ENCODE measurements around the gene SNN. TPM values are rescaled to one million over a fixed set of nuclear protein-coding genes. Genes with fewer than 3 reads are reported as not detected.

SNN gene
- 23.6 TPM for total RNA-seq

DNA sequence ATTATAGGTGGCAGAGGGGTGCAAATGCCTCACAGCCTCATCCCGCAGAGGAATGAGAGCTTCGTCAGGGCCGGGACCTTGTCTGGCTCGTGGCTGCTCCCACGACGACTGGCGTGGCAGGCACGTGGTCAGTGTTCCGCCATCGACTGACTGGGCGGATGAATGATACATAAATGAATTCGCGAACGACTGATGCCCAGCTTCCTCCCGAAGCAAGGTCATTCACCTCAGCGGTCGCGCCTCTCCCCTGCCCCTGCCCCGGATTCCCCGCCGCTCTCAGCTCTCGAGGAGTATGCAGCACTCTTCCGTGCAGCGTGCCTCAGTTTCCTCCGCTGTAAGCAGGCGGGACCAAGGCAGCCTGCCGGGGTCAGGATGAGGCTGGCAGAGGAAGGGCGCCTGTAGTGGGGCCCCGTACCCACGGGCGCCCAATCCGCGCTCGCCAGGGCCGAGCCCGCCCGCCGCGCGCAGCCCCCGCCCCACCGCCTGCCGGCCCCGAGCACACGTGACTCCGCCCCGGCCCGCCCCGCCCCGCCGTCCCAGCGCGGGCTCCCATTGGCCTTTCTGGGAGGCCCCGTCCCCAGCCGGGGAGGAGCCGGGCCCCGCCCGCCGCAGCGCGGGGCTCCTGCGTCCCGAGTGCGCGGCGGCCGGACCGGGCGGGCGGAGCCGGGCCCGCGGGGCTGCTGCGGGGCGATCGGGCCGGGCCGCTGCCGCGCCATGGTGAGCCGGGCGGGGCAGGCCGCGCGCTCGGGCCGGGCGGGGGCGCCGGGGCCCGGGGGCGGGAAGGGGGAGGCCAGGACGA lies at the start of gene SNN:
SNN (plus strand) TSS at position 632 of the 799 bp plus-strand sequence. CDS start 7,605 bp downstream, outside the sequence.
- peak; percentile 89 for DNase-seq (ENCODE audit: low spot score)

DNA sequence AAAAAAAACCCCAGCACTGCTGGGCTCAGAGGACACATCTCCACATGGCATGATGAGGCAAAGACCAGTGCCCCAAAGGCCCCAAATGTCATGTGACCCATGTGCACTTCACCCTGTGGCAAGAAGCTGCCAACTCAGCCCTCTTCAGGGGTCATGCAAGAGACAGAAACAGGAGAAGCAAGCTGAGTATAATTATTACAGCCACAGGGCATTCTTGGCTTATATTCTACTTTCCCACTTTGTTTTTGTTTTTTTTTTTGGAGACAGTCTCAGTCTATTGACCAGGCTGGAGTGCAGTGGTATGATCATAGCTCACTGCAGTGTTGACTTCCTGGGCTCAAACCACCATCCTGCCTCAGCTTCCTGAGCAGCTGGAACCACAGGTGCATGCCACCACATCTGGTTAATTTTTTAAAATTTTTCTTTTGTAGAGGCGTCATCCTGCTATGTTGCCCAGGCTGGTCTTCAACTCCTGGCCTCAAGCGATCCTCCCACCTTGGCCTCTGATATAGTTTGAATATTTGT lies 48.9 kb upstream of the SNN start:
- no peak for DNase-seq (ENCODE audit: low spot score)

DNA sequence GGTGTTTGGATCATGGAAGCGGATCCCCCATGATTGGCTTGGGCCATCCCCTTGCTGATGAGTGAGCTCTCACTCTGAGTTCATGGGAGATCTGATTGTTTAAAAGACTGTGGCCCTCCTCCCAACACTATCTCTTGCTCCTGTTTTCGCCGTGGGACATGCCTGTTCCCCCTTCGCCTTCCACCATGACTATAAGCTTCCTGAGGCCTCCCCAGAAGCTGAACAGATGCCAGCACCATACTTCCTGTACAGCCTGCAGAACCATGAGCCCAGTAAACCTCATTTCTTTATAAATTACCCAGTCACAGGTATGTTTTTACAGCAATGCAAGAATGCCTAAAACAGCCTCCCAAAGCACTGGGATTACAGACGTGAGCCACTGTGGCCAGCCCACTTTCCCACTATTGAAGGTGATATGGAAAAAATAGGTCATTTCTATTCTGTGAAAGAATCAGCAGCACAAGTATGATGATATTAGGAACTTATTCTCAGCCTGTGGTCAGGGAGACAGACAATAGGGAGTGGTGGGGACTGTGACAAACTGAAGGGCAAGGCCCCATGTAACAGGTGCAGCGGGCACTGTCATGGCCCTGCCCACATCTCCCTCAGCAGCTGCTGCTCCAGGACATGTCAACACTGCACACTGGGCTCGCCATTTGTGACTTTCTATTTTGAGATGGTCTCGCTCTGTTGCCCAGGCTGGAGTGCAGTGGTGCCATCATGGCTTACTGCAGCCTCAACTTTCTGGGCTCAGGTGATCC lies 47.8 kb upstream of the SNN start:
- DNase-seq (ENCODE audit: low spot score), result no peak

DNA sequence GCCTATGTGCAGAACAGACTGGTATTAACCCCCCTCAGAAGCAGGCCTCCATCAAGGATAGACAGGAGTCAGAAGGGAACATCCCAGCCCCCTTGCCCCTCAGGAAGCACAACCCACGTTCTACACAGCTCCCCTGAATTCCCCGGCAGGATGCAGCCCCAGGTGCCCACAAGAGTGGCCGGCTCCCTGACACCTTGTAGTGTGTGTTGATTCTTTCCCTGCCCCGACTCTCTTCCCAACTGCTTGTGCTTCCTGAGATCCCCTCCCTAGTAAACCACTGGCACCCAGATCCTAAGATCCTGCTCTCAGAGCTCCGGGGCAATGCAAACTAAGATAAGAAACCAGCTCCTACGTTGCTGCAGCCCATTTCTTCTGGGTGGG lies 46.7 kb upstream of the SNN start:
- DNase-seq (ENCODE audit: low spot score), result no peak

DNA sequence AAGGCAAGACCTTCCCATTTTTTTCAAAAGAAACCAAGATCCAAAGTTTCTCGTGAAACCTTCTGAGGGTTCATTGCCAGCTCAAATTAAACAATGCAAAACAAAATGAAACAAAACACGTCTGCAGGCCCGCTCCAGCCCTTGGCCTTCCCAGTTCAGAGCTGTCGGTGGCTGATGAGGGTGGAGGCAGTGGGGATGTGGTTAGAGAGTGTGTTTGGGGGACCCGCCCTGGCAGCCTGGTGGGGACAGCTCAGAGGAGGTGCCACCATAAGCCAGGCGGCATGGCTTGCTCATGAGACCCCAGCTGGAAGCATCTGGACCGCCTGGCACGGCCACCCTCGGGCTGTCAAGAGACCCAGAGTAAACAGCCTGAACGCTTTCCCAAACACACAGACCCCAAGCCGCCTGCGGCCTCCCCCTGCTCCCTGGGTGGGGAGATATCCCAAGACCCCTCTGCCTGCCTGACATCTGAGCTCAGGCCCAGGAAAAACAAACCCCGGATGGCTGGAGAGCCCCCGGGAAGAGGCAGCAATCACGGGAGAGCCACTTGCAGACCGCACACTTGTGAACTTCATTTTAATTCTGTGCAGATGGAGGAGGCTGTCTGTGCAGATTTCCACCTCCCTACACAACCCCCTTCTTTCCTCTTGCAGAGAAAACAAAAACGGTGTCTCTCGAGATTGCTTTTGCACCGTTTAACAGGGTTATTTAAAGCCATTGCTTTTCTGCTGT lies 46.2 kb upstream of the SNN start:
- DNase-seq (ENCODE audit: low spot score), result no peak

DNA sequence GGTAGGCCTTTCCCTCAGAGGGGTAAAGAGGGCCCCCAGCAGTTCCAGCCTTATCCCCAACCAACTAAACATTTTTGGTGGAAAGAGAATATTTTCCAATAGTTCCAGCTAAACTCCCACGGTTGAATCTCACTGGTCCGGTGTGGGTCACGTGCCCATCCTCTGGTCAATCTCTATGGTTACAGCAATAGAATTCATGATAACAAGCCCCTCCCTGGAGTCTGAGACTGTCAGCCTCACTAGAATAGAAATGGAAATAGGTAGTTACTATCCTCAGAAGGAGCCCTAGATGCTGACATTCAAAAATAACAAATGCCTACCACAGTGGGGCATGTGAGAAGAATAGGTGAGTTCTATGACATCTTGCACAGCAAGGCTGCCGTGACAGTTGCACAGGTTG lies 44.0 kb upstream of the SNN start:
- DNase-seq (ENCODE audit: low spot score), result no peak

DNA sequence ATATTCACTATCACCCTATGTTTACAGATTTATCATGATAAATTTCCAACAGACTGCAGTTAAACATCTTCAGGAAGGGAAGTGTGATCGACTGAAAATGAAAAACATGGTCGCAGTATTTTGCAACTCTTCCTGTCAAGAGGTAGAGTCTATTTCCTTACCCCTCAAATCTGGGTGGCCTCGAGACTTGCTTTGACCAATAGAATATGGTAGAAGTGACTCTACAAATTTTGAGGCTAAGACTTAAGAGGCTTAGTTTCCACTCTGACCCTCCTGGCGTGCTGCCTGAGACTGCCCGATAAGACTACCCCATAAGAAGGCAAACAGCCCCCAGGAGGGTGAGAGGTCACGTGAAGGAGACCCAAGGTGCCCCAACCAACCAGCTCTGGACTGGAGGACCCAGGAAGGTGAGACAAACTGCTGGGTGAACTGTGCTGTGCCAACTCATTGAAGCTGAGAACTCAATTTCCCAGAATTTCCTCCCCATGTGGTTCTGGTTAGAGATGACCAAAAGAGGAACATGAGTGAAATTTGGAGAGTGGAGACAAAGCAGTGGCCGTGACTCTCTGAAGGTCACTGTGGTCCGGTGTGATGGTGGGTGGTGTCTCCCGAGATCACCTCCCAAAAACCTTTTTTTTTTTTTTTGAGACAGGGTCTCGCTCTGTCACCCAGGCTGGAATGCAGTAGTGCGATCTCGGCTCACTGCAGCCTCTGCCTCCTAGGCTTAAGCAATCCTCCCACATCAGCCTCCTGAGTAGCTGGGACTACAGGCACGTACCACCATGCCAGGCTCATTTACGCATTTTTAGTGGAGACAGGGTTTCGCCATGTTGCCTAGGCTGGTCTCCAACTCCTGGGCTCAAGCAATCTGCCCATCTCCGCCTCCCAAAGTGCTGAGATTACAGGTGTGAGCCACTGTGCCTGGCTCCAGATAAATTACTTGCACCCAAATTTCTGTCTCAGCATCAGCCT lies 43.3 kb upstream of the SNN start:
- no peak for DNase-seq (ENCODE audit: low spot score)

DNA sequence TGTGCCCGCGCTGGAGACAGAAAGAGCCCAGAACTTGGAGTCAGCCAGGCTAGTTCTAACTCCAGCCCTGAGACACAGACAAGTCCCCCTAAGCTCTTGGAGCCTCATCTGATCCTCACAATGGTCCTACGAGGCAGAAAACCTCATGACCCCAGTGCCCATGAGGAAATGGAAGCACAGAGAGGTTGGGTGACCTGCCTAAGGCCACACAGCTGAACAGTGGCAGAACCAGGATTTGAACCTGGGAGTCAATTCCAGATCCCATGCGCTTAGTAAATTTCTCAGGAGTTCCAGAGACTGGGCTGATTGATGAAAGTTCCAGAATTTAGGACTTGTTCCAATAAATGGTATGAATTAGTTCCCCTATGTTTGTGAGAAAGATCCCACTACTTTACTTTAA lies 42.5 kb upstream of the SNN start:
- no peak for DNase-seq (ENCODE audit: low spot score)

DNA sequence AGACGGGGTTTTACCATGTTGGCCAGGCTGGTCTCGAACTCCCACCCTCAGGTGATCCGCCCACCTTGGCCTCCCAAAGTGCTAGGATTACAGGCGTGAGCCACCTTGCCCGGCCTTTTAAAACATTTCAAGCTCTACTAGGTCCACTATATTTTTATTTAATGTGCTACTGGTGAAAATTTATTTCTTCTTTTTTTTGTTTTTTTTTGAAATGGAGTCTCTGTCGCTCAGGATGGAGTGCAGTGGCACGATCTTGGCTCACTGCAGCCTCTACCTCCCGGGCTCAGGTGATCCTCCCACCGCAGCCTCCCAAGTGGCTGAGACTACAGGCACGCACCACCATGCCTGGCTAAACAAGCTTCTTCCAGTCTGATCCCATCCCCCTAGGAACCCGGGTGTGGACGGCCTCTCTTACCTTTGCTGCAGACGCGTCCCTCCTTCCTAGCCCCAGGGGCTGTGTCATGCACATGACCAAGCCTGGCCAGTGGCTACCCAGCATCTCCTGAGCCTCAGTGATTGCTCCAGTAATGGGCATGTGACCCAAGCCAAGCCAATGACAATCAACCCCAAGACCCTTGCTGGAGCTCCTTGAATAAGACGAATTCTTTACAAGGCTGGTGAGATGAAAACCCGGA lies 41.5 kb upstream of the SNN start:
- no peak for DNase-seq (ENCODE audit: low spot score)

DNA sequence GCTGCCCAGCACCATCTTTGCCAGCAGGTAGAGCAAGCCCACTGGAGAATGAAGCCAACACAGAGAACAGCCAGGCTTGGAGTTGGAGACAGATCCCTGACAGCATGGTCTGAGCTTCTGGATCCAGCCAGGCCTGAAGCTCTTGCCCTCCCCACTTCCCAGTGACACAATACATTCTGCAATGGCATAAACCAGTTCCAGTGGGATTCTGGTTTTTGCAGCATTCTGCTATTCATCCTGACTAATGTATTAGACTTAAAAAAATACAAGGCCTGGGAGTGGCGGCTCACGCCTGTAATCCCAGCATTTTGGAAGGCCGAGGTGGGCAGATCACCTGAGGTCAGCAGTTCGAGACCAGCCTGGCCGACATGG lies 41.0 kb upstream of the SNN start:
- DNase-seq (ENCODE audit: low spot score), result no peak

DNA sequence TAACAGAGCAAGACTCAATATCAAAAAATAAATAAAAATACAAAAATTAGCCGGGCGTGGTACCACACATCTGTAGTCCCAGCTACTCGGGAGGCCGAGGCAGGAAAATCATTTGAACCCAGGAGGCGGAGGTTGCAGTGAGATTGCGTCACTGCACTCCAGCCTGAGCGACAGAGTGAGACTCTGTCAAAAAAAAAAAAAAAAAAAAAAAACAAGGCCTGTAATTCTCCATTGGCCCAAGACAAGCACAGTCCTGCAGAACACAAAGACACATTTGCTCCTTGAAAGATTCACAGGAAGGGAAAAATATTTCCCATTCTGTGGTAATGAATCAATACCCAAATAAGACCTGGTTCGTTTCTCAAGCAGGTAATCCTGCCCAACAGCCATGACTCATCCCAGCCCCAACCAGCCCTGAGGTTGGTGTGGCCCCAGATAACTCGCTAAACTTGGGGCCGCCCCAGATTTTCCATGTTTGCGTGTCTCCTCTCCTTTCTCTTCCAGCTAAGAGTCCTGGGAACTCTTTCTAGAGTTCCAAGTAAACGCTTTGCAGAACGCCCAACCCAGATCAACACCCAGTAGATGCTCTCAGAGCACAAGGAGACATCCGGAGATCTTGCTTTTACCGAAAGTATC lies 40.3 kb upstream of the SNN start:
- peak; percentile 73 for DNase-seq (ENCODE audit: low spot score)

DNA sequence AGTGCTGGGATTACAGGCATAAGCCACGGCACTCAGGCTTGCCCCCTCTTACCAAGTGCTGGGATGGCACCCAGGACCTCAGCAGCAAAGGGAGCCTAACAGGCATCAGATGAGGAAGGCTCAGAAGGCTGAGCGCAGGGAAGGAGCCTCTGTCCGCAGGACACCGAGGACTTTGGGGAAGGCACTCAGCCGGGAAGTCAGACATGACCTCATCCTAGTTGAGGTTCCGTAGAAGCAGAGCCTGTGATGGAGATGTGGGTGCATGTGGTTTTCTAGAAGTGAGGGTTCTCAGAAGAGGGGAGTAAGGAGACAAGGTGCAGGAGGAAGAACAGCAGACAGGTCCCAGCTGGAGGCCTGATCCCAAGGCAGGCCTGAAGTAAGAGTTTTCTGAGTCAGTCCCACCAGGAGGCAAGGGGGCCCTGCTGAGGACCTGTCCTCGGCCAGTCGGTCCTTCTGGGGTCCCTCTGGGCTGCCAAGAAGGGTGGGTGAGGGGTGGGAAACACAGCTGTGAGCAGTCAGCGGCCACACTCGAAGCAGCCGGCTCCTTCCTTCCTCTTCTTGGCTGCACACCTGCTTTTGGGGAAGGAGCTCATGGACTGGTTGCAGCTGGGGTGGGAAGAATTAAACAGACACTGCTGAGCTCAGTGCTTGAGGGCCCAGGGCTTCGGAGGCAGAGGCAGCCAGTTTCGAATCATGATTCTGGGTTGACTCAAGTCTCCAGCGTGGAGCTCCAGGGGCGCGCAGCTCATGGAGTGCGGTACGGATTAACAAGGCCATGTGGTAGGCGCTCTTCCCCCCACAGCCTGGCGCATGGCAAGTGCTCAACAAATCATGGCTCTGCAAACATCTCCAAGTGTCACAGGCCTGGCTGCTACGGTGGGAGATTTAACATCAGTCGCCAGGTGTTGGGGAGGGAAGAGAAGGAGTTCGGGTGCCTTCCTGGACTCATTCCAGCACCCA lies 38.9 kb upstream of the SNN start:
- no peak for DNase-seq (ENCODE audit: low spot score)

DNA sequence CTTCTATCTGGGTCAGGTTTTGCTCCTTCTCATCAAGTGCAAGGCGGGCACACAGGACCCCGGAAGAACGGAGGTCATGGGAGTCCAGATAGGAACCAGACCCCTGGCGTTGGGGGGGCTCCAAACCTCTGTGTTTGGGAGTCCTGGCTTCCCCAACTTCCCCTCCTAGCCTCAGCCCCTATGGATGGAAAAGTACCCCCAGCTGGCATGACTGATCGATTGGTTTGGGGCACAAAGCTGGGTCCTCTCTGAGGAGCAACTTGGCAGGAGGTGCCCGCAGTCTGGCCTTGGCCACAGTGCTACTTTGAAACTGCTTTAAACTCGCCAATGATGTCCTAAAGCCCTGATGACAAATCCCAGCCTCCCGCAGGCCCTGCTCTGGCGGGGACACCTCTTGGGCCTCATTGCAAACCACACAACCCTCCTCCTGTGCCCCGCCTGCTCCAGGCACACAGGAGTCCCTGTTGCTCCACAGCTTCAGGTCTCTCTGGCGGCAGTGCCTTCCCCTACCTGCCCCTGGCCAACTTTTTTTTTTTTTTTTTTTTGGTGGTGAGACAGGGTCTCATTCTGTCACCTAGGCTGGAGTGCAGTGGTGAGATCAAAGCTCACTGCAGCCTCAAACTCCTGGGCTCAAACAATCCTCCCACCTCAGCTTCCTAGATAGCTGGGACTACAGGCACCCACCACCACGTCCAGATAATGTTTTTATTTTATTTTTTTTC lies 38.0 kb upstream of the SNN start:
- no peak for DNase-seq (ENCODE audit: low spot score)

DNA sequence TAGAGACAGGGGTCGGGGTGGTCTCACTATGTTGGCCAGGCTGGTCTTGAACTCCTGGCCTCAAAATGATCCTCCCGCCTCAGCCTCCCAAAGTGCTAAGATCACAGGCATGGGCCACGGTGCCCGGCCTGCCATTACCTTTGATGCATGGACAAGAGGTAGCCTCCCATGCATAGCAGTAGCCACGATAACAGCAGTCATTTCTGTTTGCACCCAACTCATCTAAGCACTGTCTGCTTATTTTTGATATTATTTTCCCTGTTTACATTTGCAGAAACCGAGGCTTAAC lies 37.5 kb upstream of the SNN start:
- no peak for DNase-seq (ENCODE audit: low spot score)

DNA sequence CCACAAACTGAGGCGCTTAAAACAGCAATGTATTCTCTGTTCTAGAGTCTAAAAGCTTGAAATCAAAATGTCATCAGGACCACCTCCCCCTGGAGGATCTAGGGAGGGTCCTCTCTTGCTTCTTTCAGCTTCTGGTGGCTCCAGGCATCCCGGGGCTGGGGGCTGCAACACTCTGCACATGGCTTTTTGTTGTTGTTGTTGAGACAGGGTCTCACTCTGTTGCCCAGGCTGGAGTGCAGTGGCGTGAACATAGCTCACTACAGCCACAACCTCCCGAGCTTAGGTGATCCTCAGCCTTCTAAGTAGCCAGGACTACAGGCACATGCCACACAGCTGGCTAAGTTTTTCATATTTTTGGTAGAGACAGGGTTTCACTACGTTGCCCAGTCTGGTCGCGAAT lies 37.0 kb upstream of the SNN start:
- no peak for DNase-seq (ENCODE audit: low spot score)

DNA sequence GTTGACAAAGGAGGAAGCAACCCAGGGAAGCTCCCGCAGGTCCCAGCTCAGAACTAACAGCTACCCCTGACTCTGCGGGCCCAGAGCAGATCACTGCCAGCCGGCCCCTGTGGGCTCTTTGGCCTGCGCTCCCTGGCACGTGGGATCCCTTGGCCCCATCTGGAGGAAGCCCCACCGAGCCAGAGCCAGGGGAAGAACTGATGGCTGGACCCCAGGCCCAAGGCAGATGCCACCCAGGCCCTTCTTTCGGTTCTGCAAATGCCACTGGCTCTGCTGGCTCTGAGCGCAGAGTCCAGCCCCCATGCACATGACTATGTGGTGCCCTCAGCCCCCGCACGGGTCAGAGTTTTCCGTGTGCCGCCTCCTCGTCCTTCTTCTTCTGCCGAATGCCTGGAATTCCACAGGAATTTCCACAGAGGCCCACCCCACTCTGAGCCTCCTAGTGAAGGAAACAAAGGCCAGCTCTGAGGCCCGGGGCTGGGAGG lies 35.8 kb upstream of the SNN start:
- DNase-seq (ENCODE audit: low spot score), result peak; percentile 73

DNA sequence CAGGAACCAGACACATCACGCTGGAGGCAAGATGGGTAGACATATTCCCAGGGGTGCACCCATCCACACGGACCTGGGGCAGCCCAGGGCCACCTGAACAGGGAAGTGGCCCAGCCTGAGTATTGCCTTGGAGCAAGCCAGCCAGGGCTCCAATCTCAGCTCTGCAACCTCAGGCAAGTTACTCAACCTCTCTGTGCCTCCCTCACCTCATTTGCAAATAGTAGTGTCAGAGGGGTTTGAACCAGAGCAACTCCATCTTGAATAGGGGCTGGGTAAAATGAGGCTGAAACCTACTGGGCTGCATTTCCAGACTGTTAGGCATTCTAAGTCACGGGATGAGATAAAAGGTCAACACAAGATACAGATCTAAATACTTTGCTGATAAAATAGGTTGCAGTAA lies 35.1 kb upstream of the SNN start:
- DNase-seq (ENCODE audit: low spot score), result no peak

DNA sequence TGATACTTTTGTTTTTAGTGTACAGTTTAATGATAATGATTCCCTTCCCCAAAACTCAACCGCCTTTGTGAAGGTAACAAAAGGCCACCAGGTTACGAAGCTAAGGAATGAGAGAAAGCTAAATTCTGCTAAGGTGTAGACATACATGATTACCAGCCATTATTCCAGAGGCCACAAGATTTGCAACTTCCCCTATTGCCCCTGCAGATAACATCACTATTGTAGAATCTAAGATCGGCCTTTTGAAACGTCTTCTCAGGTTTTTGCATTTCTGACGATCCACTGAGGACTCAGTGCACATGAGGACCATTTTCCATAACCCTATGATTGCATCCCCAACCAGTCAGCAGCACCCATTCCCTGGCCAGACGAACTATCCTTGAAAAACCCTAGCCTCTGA lies 33.9 kb upstream of the SNN start:
- no peak for DNase-seq (ENCODE audit: low spot score)

Measured in ureter (tissue), 1 donor.